ENCODE data around the gene ARHGAP15.

ARHGAP15 gene

GRCh38 chr2:143345887-143346787 lies 216.9 kb downstream of the ARHGAP15 start:
- no peak for DNase-seq (ENCODE audit: low read depth)
- TF ChIP-seq CTCF (conservative IDR thresholded peaks at IDR 0.05; ENCODE audit: low read depth, low read length): no peak
- no peak overlapping the region for H3K4me3 ChIP-seq (ENCODE audit: low read depth, low read length)

- no peak for TF ChIP-seq CTCF (conservative IDR thresholded peaks at IDR 0.05; ENCODE audit: low read depth, low read length)
- no peak for DNase-seq (ENCODE audit: low read depth)
- no peak overlapping the region for H3K4me3 ChIP-seq (ENCODE audit: low read depth, low read length)
These were observed 218.1 kb downstream of the ARHGAP15 start for GRCh38 chr2:143347271-143347695.

- no peak for DNase-seq (ENCODE audit: low read depth)
- TF ChIP-seq CTCF (conservative IDR thresholded peaks at IDR 0.05; ENCODE audit: low read depth, low read length): no peak
- H3K4me3 ChIP-seq (ENCODE audit: low read depth, low read length): no peak overlapping the region
These were observed 218.7 kb downstream of the ARHGAP15 start for GRCh38 chr2:143347901-143348414.

GRCh38 chr2:143354050-143354750 lies 225.0 kb downstream of the ARHGAP15 start:
- no peak for DNase-seq (ENCODE audit: low read depth)
- H3K4me3 ChIP-seq (ENCODE audit: low read depth, low read length): no peak overlapping the region
- no peak for TF ChIP-seq CTCF (conservative IDR thresholded peaks at IDR 0.05; ENCODE audit: low read depth, low read length)

- no peak for DNase-seq (ENCODE audit: low read depth)
- TF ChIP-seq CTCF (conservative IDR thresholded peaks at IDR 0.05; ENCODE audit: low read depth, low read length): no peak
- no peak overlapping the region for H3K4me3 ChIP-seq (ENCODE audit: low read depth, low read length)
These were observed 226.7 kb downstream of the ARHGAP15 start for GRCh38 chr2:143355870-143356269.

- H3K4me3 ChIP-seq (ENCODE audit: low read depth, low read length): no peak overlapping the region
- no peak for TF ChIP-seq CTCF (conservative IDR thresholded peaks at IDR 0.05; ENCODE audit: low read depth, low read length)
- no peak for DNase-seq (ENCODE audit: low read depth)
These were observed 227.1 kb downstream of the ARHGAP15 start for GRCh38 chr2:143356336-143356735.

Data from choroid plexus epithelial cell (primary cell).